Activated CD4-positive, CD25-positive, alpha-beta regulatory T cell treated with anti-CD3 and anti-CD28 coated beads, Interleukin-2, amount 50 U/mL, for 24 hours (primary cell): Measurements from ENCODE around the gene ASAP3.
A peak's percentile ranks its signal among the peaks of the same experiment; 100 is the strongest.
"Not testable (repeated sequence)": the region's sequence is repeated elsewhere in the genome, so short reads cannot be mapped to it uniquely, and the experiment has no call there.

ENCODE experiments used
- ATAC-seq, 2 donors: fragments of 150-1000 bp; cut with Tn5 transposase; one replicate each; pipeline ENCODE4 v1.10.0; 2021; ENCODE audit warnings: mild to moderate bottlenecking in 1 of 2, moderate library complexity in 1 of 2

Gene ASAP3

DNA sequence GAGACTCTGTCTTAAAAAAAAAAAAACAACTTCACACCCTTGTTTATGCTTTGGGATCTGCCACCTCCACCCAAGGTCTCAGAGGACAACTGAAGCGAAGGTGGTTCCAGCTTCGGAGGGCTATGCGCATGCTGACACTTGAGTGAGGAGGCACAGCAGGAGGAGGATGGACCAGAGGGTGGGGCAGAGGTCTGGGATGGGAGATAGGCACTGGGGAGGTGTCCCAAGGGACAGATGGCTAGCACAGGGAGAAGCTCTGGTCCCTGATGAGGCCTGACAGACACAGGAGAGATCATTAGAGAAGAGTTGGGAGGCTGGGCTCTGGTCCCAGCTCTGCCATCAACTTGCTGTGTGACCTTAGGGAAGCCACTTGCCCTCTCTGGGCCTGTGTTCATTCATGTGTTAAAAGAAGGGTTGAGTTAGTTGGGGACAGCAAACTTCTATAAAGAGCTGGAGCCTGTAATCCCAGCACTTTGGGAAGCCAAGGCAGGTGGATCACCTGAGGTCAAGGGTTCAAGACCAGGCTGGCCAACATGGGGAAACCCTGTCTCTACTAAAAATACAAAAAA, 30.2 kb upstream of the ASAP3 start:
- no peak for ATAC-seq

DNA sequence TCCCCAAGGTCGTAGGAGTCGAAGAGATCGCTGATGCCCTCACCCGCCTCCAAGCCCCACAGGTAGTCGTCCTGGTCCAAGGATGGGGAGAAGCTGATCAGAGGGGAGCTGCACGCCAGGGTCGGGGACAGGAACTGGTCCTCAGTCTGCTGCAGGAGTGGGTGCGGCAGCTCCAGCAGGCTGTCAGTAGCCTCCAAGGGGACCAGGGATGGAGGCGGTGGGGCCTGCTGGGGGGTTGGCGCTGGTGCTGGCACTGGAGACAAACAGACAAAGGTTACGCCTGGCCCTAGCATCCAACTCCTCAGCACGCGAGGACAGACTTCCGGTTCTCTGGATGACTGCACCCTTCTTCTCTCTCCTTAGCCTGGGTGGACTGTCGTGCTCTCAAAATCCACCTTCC, 25.9 kb upstream of the ASAP3 start:
- no peak for ATAC-seq

DNA sequence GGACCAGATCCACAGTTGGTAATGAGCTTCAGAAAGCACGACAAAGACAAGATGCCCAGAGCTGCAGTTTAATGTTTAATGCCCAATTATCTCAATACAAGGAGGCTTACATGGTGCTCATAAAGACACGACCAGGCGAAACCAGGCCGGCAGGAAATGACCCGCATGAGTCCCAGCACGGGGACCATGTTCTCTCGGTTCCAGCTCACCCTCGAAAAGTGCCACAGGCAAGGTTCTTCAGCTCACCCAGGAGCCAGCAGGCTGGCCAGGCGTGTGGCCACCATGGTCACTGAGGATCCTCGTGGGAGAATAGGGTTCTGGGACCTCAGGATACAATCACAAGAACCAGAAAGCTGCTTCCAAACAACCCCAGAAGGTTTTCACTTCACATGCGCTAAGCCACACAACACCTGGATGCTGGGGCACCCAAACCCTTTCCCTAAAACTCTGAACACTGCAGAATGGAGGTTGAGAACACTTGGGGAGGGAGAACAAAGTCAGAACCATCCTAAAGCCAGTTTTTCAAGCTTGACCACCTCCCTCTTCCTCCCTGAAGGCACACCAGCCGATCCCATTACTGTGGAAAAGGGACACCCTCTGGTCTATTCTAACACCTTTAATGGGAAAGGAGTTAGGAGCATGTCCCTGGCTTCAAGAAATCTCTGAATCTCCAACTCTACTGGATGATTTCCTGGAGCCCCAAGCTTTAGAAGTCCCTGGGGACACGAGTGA, 22.6 kb upstream of the ASAP3 start:
- no peak for ATAC-seq

DNA sequence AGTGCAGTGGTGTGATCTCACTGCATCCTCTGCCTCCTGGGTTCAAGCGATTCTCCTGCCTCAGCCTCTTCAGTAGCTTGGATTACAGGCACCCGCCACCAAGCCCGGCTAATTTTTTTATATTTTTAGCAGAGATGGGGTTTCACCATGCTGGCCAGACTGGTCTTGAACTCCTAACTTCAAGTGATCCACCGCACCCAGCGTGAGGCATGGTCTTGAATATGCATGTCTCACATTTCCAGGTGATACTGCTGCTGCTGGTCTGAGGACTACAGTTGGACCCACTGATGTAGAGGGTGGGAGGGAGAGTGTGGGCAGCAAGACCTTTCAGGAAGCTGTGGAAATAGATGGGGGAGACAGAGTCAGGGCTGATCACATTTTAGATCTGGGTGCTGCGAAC, 21.9 kb upstream of the ASAP3 start:
- no peak for ATAC-seq

DNA sequence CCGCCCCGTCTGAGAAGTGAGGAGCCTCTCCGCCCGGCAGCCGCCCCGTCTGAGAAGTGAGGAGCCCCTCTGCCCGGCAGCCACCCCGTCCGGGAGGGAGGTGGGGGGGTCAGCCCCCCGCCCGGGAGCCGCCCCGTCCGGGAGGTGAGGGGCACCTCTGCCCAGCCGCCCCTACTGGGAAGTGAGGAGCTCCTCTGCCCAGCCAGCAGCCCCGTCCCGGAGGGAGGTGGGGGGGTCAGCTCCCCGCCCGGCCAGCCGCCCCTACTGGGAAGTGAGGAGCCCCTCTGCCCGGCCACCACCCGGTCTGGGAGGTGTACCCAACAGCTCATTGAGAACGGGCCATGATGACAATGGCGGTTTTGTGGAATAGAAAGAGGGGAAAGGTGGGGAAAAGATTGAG, 20.2 kb upstream of the ASAP3 start:
- ATAC-seq = not testable (repeated sequence)

DNA sequence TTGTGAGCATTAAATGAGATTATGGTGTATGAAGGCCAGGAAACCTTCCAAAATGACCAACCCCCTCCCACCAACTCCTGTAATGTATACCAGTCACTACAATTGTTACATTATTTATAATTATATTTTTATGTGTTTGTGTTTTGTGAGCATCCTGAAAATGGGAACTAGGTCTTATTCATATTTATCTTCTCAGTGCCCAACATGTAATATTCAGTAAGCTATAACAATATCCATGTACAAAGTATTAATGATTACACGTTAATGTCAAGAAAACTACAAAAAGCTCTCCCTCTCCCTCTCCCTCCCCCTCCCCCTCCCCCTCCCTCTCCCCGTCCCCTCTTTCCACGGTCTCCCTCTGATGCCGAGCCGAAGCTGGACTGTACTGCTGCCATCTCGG, 19.0 kb upstream of the ASAP3 start:
- ATAC-seq = no peak

DNA sequence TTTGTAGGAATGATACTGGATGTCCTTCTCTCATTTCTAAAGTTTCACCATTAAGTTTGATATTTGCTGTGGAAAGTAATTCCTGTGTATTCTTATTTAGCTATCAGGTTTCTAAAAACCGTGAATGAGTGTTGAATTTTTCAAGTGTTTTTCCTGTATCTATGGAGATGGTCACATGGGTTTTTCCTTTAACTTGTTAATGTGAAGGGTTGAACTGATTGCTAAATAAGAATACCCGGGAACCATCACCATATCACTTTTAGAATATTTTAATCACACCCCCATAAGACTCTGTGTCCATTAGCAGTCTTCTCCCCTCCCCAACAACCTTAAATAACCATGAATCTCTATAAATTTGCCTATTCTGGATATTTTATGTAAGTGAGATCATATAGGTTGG, 16.5 kb upstream of the ASAP3 start:
- ATAC-seq = no peak

DNA sequence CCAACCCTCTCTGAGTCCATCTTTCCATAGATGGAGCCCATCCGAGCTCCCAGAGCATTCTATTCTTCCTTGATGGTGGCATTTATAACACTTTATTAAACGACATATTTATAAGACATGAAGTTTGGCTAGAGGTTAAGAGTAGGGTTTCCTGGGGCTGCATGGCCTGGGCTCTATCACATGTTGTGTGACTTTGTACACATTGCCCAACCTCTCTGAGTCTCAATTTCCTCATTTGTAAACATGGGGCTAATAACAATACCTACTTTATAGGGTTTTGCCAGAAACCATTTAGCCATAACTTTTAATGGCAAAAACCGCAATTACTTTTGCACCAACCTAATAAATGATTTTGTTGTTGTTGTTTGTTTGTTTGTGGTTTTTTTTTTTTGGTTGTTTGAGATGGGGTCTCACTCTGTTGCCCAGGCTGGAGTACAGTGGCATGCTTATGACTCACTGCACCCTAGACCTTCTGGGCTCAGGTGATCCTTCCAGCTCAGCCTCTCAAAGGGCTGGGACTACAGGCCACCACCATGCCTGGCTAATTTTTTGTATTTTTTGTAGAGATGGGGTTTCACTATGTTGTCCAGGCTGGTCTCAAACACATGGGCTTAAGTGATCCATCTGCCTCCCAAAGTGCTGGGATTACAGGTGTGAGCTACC, 13.9 kb upstream of the ASAP3 start:
- ATAC-seq = no peak

DNA sequence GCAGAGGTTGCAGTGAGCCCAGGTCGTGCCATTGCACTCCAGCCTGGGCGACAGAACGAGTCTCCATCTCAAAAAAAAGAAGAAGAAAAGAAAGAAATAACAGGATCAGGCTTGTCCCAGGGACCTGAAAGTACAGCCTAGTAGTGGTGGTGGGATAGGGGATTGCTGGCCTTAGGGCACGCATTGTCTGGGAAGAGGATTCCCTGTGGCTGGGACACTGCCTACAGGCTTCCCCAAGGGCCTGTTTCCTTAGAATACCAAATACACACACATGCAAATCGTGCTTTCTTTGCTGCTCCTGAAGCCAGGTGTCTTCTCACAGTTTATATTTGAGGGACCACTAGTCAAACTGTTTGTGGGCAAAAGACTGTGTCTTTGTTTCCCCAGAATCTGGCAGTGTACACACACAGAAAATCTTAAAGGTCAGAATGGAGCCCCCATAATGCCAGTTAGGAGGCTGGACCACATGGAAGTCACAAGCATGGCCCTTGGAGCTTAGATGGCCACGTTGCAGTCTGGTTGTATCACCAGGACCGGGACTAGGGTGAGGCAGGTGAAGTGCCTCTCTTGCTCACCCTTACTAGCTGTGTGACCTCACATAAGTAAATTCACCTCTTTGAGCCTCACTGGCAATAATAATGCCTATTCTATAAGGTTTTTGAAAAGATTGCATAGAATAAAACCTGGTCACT, 12.7 kb upstream of the ASAP3 start:
- ATAC-seq = no peak

DNA sequence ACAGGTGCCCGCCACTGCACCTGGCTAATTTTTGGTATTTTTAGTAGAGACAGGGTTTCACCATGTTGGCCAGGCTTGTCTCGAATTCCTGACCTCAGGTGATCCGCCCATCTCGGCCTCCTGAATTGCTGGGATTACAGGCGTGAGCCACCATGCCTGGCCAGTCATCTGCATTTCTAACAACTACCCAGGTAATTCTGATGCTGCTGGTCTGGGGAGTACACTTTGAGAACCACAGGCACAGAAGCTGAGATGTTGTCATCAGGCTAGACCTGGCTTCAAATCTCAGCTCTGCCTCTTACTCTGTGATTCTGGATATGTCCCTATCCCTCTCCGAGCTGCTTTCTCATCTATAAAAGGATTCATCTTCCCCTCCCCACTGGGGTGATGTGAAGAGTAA, 10.9 kb upstream of the ASAP3 start:
- ATAC-seq = not testable (repeated sequence)

DNA sequence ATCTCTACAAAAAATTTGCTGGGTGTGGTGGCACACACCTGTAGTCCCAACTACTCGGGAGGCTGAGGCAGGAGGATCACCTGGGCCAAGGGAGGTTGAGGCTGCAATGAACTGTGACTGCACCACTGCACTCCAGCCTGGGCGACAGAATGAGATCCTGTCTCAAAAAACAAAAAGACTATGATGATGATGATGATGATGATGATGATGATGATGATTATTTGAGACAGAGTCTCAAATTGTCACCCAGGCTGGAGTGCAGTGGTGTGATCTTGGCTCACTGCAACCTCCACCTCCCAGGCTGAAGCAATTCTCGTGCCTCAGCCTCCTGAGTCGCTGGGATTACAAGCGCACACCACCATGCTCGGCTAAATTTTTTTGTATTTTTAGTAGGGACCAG, 8.8 kb upstream of the ASAP3 start:
- ATAC-seq = not testable (repeated sequence)

DNA sequence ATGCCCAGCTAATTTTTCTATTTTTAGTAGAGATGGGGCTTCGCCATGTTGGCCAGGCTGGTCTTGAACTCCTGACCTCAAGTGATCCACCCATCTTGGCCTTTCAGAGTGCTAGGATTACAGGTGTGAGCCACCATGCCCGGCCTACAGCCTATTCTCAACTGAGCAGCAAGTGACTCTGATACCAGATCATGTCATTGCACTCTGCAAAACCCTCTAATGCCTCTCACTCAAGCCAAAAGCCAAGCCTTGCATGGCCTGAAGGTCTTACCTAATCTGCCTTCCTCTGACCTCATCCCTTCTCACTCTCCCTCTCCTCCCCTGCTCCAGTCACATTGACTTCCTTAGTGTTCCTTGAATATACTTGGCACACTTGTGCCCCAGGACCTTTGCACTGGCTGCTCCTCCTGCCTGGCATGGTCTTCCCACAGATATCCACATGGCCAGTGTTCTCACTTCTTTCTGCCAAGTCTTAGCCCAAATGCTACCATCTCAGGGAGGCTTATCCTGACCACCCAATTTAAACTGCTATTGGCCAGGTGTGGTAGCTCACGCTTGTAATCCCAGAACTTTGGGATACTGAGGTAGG, 8.2 kb upstream of the ASAP3 start:
- ATAC-seq = no peak

DNA sequence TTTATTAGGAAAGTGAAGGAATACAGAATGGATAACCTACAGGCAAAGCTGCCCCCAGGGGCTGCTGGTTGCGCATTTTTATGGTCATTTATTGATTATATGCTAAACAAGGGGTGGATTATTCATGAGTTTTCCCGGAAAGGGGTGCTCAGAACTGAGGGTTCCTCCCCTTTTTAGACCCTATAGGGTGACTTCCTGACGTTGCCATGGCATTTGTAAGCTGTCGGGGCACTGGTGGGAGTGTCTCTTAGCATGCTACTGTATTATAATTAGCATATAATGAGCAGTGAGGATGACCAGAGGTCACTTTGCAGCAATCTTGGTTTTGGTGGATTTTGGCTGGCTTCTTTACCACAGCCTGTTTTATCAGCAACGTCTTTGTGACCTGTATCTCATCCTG, 5.9 kb upstream of the ASAP3 start:
- ATAC-seq = no peak

DNA sequence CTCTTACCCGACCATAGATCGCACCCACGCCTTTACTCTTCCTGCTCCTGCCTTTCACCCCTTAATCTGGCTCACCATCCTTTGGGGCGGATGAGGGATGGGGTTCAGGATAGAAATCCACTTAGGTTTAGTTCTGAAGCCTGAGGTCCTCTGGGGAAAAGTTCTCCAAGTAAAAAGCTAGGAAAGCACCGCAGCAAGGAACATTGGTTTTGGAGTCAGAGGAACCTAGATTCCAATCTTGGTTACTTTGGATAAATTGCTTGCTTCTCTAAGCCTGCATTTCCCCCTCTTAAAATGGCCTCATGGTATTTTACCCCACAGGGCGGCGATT, 988 bp upstream of the ASAP3 start:
- ATAC-seq = no peak

DNA sequence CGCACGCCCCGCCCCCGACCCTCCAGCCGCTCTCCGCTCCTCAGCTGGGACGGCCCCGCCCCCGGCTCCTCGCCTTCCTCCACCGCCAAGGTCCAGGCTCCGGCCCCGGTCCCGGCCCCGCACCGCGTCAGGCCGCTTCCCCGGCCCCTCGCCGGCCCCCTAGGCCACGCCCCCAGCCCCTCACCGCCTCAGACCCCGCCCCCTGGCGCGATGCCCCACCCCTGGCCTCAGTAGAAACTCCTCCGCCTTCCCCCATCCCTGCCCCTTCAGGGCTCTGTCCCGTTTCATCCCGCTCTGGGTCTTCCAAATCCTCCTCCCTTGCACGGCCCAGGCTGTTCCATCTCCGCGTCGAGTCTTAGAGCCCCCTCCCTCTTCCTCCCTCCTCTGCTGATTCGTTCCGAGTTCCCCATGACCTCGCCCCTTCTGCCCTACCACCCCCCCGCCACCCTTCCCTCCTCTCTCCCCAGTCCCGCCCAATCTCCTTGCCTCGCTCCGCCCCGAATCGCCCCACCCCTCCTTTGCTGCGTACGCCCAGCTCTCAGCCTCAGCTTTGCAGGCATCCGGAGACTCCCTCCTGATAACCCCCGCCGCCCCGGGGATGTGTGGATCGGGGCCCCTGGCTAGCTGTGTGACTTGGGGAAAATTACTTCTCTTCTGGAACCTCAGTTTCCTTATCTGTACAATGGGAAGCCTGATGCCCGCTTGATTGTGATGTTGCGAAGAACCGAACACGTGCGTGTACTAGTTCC, 448 bp upstream of the ASAP3 start:
- peak; percentile 86 to 88 for ATAC-seq

DNA sequence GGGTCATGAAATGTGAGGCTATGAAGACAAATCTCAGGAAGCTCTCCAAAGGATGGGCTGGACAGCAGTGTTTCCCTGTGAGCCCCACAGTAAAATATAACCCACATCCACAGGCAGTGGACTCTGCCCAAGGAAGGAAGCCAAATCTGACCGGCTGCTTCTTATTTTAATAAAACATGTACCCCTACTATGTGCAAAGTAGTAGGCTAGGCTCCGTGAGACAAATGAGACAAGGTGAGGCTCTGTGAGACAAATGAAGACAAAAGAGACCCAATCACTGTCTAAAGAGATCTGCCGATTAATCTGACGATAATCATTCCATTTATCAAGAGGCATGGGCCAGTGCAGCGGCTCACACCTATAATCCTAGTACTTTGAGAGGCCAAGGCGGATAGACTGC, 2.1 kb downstream of the ASAP3 start:
- no peak for ATAC-seq

DNA sequence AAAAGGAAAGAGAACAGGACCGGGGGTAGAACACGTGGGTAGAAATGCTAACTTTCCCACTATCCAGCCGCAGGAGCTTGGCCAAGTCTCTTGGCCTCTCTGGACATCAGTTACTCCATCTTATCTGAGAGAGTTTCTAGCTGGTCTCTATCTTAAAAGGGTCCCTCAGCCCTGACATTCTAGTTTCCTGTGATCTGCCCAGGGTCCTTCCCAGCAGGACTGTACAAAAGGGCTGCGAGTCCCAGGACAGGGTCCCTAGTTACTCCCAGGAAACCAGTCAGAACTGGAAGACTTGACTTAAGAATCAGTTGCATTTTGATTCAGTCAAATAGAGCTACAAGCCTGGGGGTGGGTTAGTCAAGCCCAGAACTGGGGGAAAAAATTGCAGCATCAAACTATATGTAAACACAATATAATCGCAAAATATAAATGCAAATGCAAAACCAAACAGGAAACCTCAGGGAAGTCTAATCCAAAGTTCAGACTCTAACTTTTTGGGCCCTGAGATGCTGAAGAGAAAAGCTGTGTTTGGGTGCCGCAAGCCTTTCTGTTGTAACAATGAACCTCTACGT, 2.9 kb downstream of the ASAP3 start:
- ATAC-seq = no peak

DNA sequence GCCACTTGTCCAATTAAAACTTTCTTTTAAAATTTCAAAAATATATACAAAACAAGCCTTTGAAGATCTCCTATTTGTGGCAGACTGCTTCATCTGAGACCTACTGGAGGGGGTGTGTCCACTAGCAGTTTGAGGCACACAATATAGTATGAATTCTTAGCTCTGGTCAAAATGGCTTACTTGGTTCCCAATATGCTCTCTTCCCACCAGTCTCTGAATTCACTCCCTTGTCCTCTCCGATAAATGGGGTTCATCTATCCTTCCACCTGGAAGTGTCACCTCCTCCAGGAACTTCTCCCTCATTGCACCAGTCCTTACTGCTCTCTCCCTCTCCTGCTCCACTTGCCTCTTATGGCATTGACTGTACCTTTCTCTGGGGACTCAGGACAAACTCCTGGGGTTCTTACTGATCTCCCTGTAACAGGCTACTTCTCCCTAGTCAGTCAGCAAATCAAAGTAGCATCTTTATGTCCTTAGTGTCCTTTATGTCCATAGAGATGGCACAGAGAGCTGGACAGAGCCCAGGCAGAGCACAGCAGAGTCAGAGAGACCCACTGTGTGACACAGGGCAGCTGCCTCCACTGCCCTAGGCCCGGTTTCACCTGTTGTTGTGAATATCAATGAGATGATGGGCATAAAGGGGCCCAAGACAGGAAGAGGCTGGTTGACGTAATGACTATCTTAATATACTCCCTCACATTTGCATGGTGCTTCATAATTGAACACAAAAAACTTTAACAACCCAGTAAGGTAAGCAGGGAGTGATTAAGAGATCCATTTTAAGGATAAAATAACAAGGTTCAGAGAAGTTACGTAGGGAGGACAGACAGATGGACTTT, 3.6 kb downstream of the ASAP3 start:
- ATAC-seq = no peak

DNA sequence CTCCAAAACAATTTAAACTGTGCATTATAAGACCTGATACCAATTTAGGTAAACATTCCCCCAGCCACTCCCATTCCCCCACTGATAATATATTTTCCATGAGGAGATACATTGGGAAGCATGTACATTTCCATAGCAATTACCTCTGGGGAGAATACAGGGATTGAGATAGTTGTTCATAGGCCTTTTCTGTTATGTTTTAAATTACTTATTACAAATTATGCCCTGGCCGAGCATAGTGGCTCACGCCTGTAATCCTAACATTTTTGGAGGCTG, 4.4 kb downstream of the ASAP3 start:
- no peak for ATAC-seq

DNA sequence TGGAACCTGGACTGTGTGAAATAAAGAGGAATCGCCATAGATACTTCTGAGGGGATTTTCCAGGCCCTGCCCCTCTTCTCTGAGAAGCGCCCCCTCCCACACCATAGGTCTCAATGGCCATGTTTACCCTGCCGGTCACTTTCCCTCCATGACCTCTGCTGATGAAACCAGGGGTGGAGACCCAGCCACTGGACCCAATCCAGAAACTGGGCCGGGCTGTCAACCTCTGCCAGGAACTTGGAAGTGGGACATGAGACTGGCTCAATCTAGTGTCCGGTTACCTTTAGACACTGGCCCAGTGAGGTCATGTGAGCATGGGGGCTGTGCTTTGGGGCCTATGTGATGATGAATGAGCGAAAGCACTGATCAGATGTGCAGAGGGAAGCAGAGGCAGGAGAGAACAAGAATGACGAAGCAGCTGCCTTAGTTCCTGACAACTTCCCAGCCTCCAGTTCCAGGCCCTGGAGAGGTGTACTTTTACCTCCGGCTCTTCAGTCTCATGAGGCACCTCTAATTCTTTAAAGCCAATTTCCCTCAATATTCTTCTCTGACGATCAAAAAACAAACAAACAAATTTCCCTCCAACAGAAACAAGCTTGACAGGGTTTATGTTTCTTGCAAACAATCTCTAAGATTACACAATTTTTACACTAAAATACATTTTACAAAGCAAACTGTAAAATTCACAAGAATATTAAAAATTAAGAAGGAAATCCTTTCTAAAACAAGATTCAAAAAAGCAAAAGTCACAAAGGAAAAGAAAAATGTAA, 4.9 kb downstream of the ASAP3 start:
- ATAC-seq = no peak
